K562 (cell line): Measurements from ENCODE around the gene KCNJ5.

Experiments used
- ZBTB34 ChIP-seq: fragments of 250-450 bp; sonication (Bioruptor Pico); IDR thresholded peaks from 2 replicates; pipeline ENCODE4 v1.8.0; 2021; ENCODE audit warnings: mild to moderate bottlenecking, moderate library complexity
- ZBTB8A ChIP-seq: fragments of 450-650 bp; IDR thresholded peaks from 2 replicates; pipeline ENCODE4 v1.6.1; 2018; ENCODE audit warnings: mild to moderate bottlenecking, moderate library complexity; ENCODE audit not compliant: partially characterized antibody

- TF ChIP-seq ZBTB8A (no peak), ZBTB34 (CRISPR knock-in tag) (no peak)
Measured at GRCh38 chr11:128928400-128928799, 37.2 kb downstream of the KCNJ5 start.
